HK-2 (cell line): Measurements from ENCODE around the gene S100A13.

ENCODE experiments used
- DNase-seq: peaks from one replicate; pipeline ENCODE4 v3.0.0-alpha.2; 2018; ENCODE audit not compliant: unreplicated experiment

The S100A13 gene

GRCh38 chr1:153627715-153628626, 666 bp upstream of the S100A13 start, which contains the start of gene S100A1:
TSS of gene S100A1 (plus strand) at chr1:153628434. CDS start at chr1:153630522, 2,088 bp downstream.
- no peak for DNase-seq

- DNase-seq = no peak
Observed at GRCh38 chr1:153626477-153626903, 815 bp downstream of the S100A13 start.

- no peak for DNase-seq
Observed at GRCh38 chr1:153624965-153625611, 2.2 kb downstream of the S100A13 start.

GRCh38 chr1:153623101-153623500, 4.2 kb downstream of the S100A13 start:
- DNase-seq = no peak

- no peak for DNase-seq
Observed at GRCh38 chr1:153619171-153619570, 8.1 kb downstream of the S100A13 start.

GRCh38 chr1:153617663-153618062, 9.6 kb downstream of the S100A13 start:
- no peak for DNase-seq

- no peak for DNase-seq
Observed at GRCh38 chr1:153616917-153617311, 10.4 kb downstream of the S100A13 start.

- DNase-seq = no peak
Observed at GRCh38 chr1:153616144-153616916, 11.0 kb downstream of the S100A13 start, which contains the start of gene S100A14. TSS of gene S100A14 (minus strand) at chr1:153616325. CDS start at chr1:153615858, 467 bp downstream.

- no peak for DNase-seq
Observed at GRCh38 chr1:153615406-153615805, 11.9 kb downstream of the S100A13 start.

GRCh38 chr1:153614906-153615305, 12.4 kb downstream of the S100A13 start:
- DNase-seq = no peak

GRCh38 chr1:153614189-153614900, 13.0 kb downstream of the S100A13 start:
- DNase-seq = no peak

- DNase-seq = no peak
Observed at GRCh38 chr1:153613406-153613805, 13.9 kb downstream of the S100A13 start.

- DNase-seq = peak; percentile 81
Observed at GRCh38 chr1:153612755-153613331, 14.5 kb downstream of the S100A13 start, which contains the start of gene S100A16. TSS of gene S100A16 (minus strand) at chr1:153613137. CDS start at chr1:153608151, 4,986 bp downstream.

GRCh38 chr1:153612111-153612754, 15.1 kb downstream of the S100A13 start:
- DNase-seq = no peak

GRCh38 chr1:153611356-153611755, 15.9 kb downstream of the S100A13 start:
- DNase-seq = no peak

GRCh38 chr1:153610811-153611301, 16.4 kb downstream of the S100A13 start:
- DNase-seq = no peak

GRCh38 chr1:153610334-153610733, 17.0 kb downstream of the S100A13 start:
- no peak for DNase-seq

- no peak for DNase-seq
Observed at GRCh38 chr1:153609585-153609907, 17.8 kb downstream of the S100A13 start.

GRCh38 chr1:153608742-153609584, 18.3 kb downstream of the S100A13 start:
- peak; percentile 93 for DNase-seq
